Activated CD4-positive, alpha-beta T cell treated with anti-CD3 and anti-CD28 coated beads, Interleukin-2, amount 10 ng/mL, durations not matched to agents 24 days and 14 days (primary cell): ENCODE results near the gene OXCT1. TPM values are rescaled to one million over a fixed set of nuclear protein-coding genes. Genes with fewer than 3 reads are reported as not detected.
"Not testable (repeated sequence)": the region's sequence is repeated elsewhere in the genome, so short reads cannot be mapped to it uniquely, and the experiment has no call there.

Source experiments
- DNase-seq: peaks from one replicate; pipeline ENCODE4 v3.0.0; 2022
- H3K27ac Mint-ChIP-seq: one replicate; pipeline ENCODE4 v1.8.0; 2022; ENCODE audit warnings: mild to moderate bottlenecking, mixed read lengths
- H3K27me3 Mint-ChIP-seq: one replicate; pipeline ENCODE4 v1.8.0; 2022; ENCODE audit warnings: mixed read lengths
- H3K36me3 Mint-ChIP-seq: one replicate; pipeline ENCODE4 v1.8.0; 2022; ENCODE audit warnings: low read depth, mild to moderate bottlenecking, mixed read lengths
- H3K4me1 Mint-ChIP-seq: one replicate; pipeline ENCODE4 v1.8.0; 2021; ENCODE audit warnings: mixed read lengths
- H3K4me3 Mint-ChIP-seq: one replicate; pipeline ENCODE4 v1.8.0; 2022; ENCODE audit warnings: mild to moderate bottlenecking, moderate library complexity, mixed read lengths
- H3K9me3 Mint-ChIP-seq: one replicate; pipeline ENCODE4 v1.8.0; 2021; ENCODE audit warnings: mixed read lengths
- intact Hi-C: fragments of 100-400 bp; cut with micrococcal nuclease; formaldehyde crosslinking; loops from one replicate; pipeline ENCODE4 v1.15.1; 2023
- total RNA-seq: library from RNA; stranded (reverse); gene quantifications from 2 replicates; pipeline ENCODE4 v1.2.3, GENCODE V29; 2022

OXCT1 gene
- total RNA-seq, 1 donor from 2014 or later = 92.6 TPM

- H3K36me3 Mint-ChIP-seq = peaks cover 37% of the 10 kb centered on the region
- H3K27me3 Mint-ChIP-seq = no peaks in the 10 kb centered on the region
- H3K27ac Mint-ChIP-seq = no peak overlapping the region
- peaks cover 4% of the 10 kb centered on the region for H3K9me3 Mint-ChIP-seq
- intact Hi-C loops = no loop called here
- DNase-seq = no peak
- peaks cover 24% of the 10 kb centered on the region for H3K4me1 Mint-ChIP-seq
- H3K4me3 Mint-ChIP-seq = no peak overlapping the region
Observed at GRCh38 chr5:41768692-41769091, 101.5 kb downstream of the OXCT1 start.

- H3K4me1 Mint-ChIP-seq = peaks cover 12% of the 10 kb centered on the region
- H3K9me3 Mint-ChIP-seq = no peaks in the 10 kb centered on the region
- intact Hi-C loops = no loop called here
- H3K27me3 Mint-ChIP-seq = no peaks in the 10 kb centered on the region
- H3K4me3 Mint-ChIP-seq = no peak overlapping the region
- H3K36me3 Mint-ChIP-seq = peaks cover 45% of the 10 kb centered on the region
- H3K27ac Mint-ChIP-seq = no peak overlapping the region
- no peak for DNase-seq
Observed at GRCh38 chr5:41764650-41765049, 105.6 kb downstream of the OXCT1 start.

DNA sequence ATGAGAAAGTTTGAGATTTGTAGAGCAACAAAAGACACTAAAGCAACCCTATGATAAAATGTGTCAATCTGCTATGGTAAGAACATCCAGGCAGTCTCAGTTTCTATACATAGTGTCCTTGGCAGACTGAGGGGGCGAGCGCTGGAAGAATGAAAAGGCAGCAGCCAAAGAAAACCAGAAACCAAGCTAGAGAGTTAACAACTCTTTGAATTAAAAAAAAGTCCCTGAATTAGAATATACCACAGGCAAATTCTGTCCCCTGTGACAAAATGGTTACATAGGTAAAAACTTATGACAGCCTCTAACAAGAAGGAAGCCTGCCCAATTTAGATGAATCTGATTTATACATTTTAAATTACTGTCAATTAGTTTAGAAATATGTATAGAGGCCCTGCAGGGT, 106.7 kb downstream of the OXCT1 start:
- Mint-ChIP-seq H3K27me3 (no peaks in the 10 kb centered on the region), H3K9me3 (no peaks in the 10 kb centered on the region), H3K36me3 (peaks cover 53% of the 10 kb centered on the region), H3K4me3 (no peak overlapping the region), H3K4me1 (peaks cover 12% of the 10 kb centered on the region), H3K27ac (no peak overlapping the region)
- DNase-seq = no peak
- intact Hi-C loops = no loop called here

GRCh38 chr5:41763081-41763480, 107.1 kb downstream of the OXCT1 start:
- Mint-ChIP-seq H3K36me3 (peaks cover 56% of the 10 kb centered on the region), H3K9me3 (no peaks in the 10 kb centered on the region), H3K4me3 (no peak overlapping the region), H3K27me3 (no peaks in the 10 kb centered on the region), H3K4me1 (peaks cover 12% of the 10 kb centered on the region), H3K27ac (no peak overlapping the region)
- DNase-seq = no peak
- intact Hi-C loops = no loop called here

GRCh38 chr5:41762426-41762825, 107.8 kb downstream of the OXCT1 start:
- Mint-ChIP-seq H3K27me3 (no peaks in the 10 kb centered on the region), H3K9me3 (no peaks in the 10 kb centered on the region), H3K27ac (no peak overlapping the region), H3K4me1 (peaks cover 12% of the 10 kb centered on the region), H3K36me3 (peaks cover 58% of the 10 kb centered on the region), H3K4me3 (no peak overlapping the region)
- DNase-seq = no peak
- intact Hi-C loops = no loop called here

DNA sequence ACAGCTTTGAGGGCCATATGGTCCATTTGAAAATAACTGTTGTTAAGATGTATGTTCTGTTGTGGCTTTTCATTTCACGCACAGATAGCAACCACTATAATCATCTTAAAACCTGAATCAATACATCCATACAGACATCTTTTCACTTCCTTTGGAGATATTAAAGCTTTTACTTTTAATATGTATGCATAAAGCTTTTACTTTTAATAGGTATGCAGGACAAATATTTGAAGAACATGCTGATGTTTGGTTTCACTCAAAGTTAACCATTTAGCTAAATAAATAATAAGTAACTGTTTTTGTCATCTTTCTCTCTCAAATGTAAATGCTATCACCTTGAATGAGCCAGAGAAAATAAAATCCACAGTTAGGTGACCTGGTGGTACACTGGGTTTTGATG, 108.6 kb downstream of the OXCT1 start:
- Mint-ChIP-seq H3K4me1 (peaks cover 13% of the 10 kb centered on the region), H3K27ac (no peak overlapping the region), H3K36me3 (peaks cover 63% of the 10 kb centered on the region), H3K4me3 (no peak overlapping the region), H3K27me3 (no peaks in the 10 kb centered on the region), H3K9me3 (no peaks in the 10 kb centered on the region)
- DNase-seq = no peak
- intact Hi-C loops = no loop called here

DNA sequence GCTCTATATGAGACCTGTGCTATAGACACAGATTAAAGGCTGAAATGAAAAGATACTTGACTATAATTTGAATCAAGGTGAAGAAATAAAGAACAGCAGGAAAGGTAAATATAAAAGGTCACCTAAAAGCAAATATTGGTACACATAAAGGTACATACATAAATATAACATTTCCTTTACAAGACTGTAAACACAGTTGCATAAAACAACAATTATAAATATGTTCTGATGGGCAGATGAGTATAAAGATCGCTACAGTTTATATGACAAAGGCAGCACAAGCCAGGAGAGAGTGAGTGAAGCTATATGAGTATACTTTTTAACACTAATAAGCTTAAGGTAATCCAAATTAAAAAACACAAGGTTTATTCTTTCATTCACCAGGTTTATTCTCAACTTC, 114.5 kb downstream of the OXCT1 start:
- H3K9me3 Mint-ChIP-seq = no peaks in the 10 kb centered on the region
- no peaks in the 10 kb centered on the region for H3K27me3 Mint-ChIP-seq
- H3K36me3 Mint-ChIP-seq = peaks cover 52% of the 10 kb centered on the region
- H3K4me1 Mint-ChIP-seq = peaks cover 16% of the 10 kb centered on the region
- DNase-seq = no peak
- intact Hi-C loops = no loop called here
- H3K4me3 Mint-ChIP-seq = no peak overlapping the region
- H3K27ac Mint-ChIP-seq = no peak overlapping the region

DNA sequence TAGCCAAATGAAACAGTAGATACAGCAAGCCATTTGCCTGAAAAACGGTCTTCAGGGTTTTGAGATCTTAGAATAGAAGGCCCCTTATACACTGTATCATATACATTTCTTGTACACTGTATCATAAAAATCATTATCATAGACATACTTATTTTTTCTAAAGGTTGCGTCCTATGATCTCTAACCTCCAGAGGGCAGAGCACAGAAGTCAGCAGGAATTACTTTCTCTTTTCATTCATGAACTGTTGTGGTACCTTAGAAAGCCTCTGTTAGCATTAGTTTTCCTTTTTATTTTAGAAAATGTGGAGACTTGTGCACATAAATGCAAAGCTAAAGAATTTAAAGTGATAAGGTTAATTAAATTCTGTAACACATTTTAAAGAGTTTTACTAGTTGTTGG, 115.4 kb downstream of the OXCT1 start:
- intact Hi-C loops = loop anchor here (5.0 kb wide), 1 partner anchor 42 kb away; no protein-coding TSS in a partner anchor
- H3K9me3 Mint-ChIP-seq = no peaks in the 10 kb centered on the region
- no peak for DNase-seq
- no peaks in the 10 kb centered on the region for H3K27me3 Mint-ChIP-seq
- no peak overlapping the region for H3K4me3 Mint-ChIP-seq
- no peak overlapping the region for H3K27ac Mint-ChIP-seq
- peaks cover 21% of the 10 kb centered on the region for H3K4me1 Mint-ChIP-seq
- H3K36me3 Mint-ChIP-seq = peaks cover 56% of the 10 kb centered on the region

GRCh38 chr5:41751867-41752266, 118.4 kb downstream of the OXCT1 start:
- intact Hi-C loops = loop anchor here (5.0 kb wide), 1 partner anchor 45 kb away; no protein-coding TSS in a partner anchor
- H3K36me3 Mint-ChIP-seq = peaks cover 35% of the 10 kb centered on the region
- H3K4me1 Mint-ChIP-seq = peaks cover 28% of the 10 kb centered on the region
- no peak overlapping the region for H3K27ac Mint-ChIP-seq
- no peaks in the 10 kb centered on the region for H3K9me3 Mint-ChIP-seq
- H3K4me3 Mint-ChIP-seq = no peak overlapping the region
- no peaks in the 10 kb centered on the region for H3K27me3 Mint-ChIP-seq
- no peak for DNase-seq

DNA sequence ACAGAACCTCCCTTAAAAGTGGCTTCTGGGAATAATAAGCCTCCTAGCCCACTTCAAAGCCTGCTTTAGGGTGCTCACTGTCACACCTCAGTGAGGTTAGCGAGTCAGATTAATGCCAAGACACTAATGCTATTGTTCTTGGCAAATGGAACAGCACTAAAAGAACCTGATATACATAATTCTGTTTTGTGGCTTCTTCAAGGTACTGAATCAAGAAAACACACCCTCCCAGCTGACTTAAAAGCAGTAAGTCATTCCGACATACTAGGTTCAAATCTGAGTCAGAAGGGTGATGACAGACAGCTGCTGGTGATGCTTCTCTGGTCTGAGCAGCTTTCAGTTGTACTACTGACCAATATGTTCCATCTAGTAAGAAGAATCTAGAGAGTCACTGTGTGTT, 121.6 kb downstream of the OXCT1 start:
- Mint-ChIP-seq H3K4me3 (no peak overlapping the region), H3K36me3 (peaks cover 38% of the 10 kb centered on the region), H3K27ac (no peak overlapping the region), H3K9me3 (peaks cover 5% of the 10 kb centered on the region), H3K4me1 (peaks cover 24% of the 10 kb centered on the region), H3K27me3 (no peaks in the 10 kb centered on the region)
- DNase-seq = no peak
- intact Hi-C loops = loop anchor here (1.0 to 5.0 kb wide), 3 partner anchors 94 to 177 kb away; partner anchors contain the start of gene FBXO4

DNA sequence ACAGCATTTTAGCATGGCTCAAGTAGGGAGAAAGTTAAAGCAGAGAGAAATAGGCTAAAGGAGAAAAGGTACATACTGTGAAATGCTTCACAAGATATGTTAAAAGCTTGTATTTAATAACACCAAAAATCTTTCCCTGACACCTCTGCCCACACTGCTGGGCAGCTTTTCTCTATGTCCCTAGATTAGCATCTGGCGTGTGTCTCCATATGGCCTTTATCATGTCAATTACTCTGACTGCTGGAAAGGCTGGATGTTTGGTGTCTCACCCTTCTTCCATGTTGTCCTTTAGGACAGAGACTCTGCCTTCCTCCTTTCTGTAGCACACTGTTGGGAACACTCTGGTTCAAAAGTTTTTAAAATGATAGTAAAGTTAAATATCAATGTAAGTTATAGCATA, 122.5 kb downstream of the OXCT1 start:
- H3K9me3 Mint-ChIP-seq = peaks cover 5% of the 10 kb centered on the region
- intact Hi-C loops = loop anchor here (1.0 to 5.0 kb wide), 3 partner anchors 95 to 178 kb away; partner anchors contain the start of gene FBXO4
- H3K4me1 Mint-ChIP-seq = peaks cover 22% of the 10 kb centered on the region
- no peak overlapping the region for H3K4me3 Mint-ChIP-seq
- H3K36me3 Mint-ChIP-seq = peaks cover 39% of the 10 kb centered on the region
- no peak for DNase-seq
- no peaks in the 10 kb centered on the region for H3K27me3 Mint-ChIP-seq
- no peak overlapping the region for H3K27ac Mint-ChIP-seq

DNA sequence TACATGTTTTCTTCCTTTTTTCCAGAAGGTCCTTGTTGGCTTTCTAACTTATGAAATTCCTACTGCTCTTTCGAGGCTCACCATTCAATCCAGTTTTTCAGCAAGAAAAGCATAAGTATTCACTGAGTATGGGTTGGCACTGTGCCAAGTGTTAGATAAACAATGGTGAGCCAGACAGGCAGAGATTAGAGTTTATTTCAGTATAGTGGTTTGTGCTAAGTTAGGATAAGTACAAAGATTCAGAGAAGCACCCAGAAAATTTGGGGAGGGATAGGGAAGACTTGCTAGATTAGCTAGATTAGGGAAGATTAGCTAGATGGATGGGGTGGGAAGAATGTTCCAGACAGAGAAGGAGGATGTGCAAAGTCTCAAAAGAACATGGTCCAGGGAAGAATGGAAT, 122.9 kb downstream of the OXCT1 start:
- Mint-ChIP-seq H3K27ac (no peak overlapping the region), H3K27me3 (no peaks in the 10 kb centered on the region), H3K36me3 (peaks cover 41% of the 10 kb centered on the region), H3K4me3 (no peak overlapping the region), H3K9me3 (peaks cover 5% of the 10 kb centered on the region), H3K4me1 (peaks cover 20% of the 10 kb centered on the region)
- DNase-seq = no peak
- intact Hi-C loops = loop anchor here (5.0 kb wide), 1 partner anchor 95 kb away; no protein-coding TSS in a partner anchor

GRCh38 chr5:41742608-41743007, 127.6 kb downstream of the OXCT1 start:
- H3K9me3 Mint-ChIP-seq, H3K27ac Mint-ChIP-seq, H3K27me3 Mint-ChIP-seq, H3K4me3 Mint-ChIP-seq, H3K4me1 Mint-ChIP-seq, intact Hi-C loops, DNase-seq: not testable (repeated sequence)
- H3K36me3 Mint-ChIP-seq = peaks cover 55% of the 10 kb centered on the region

GRCh38 chr5:41738710-41739354, 131.4 kb downstream of the OXCT1 start:
- peaks cover 5% of the 10 kb centered on the region for H3K9me3 Mint-ChIP-seq
- intact Hi-C loops = no loop called here
- DNase-seq = no peak
- H3K36me3 Mint-ChIP-seq = peaks cover 68% of the 10 kb centered on the region
- no peak overlapping the region for H3K27ac Mint-ChIP-seq
- no peak overlapping the region for H3K4me3 Mint-ChIP-seq
- no peaks in the 10 kb centered on the region for H3K4me1 Mint-ChIP-seq
- H3K27me3 Mint-ChIP-seq = no peaks in the 10 kb centered on the region

DNA sequence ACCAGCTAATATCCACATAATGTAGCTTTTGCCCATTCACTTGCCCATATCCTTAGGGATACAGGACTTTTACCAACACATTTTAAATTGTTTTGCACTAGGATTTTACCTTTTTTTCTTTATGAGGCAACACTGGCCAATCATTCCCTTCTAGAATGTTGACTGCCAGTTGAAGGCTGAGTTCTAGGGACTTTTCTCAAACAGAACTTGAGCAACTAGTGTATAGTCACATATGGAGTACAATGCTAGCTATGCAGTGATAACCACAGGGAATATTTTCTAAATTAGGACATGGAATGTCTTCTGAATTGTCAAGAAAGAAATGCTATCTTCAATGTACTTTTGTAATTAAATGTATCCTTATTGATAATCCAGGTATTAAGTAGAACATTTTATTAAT, 133.6 kb downstream of the OXCT1 start:
- Mint-ChIP-seq H3K27ac (no peak overlapping the region), H3K36me3 (peaks cover 60% of the 10 kb centered on the region), H3K4me3 (no peak overlapping the region), H3K9me3 (peaks cover 5% of the 10 kb centered on the region), H3K4me1 (no peaks in the 10 kb centered on the region), H3K27me3 (no peaks in the 10 kb centered on the region)
- intact Hi-C loops = no loop called here
- no peak for DNase-seq
